Natural killer cell (primary cell): Measurements from ENCODE around the gene MAEA. TPM values are rescaled to one million over a fixed set of nuclear protein-coding genes. Genes with fewer than 3 reads are reported as not detected.

Experiments
- ATAC-seq, 3 donors: fragments of 150-1000 bp in 2 of 3; fragments of 200-7000 bp in 1 of 3; cut with Tn5 transposase; 1 replicate in 1 of 3; 2 replicates in 2 of 3; pipeline ENCODE4 v1.10.0; 2021; ENCODE audit warnings: mild to moderate bottlenecking in 2 of 3, moderate library complexity in 2 of 3
- DNase-seq, 2 donors: peaks; one replicate each; pipeline versions ENCODE4 v3.0.0 to v3.0.0-alpha.2; 2013 to 2021; ENCODE audit warnings: mixed read lengths in 1 of 2
- H3K27ac ChIP-seq: one replicate; pipeline ENCODE4 v1.5.1; 2013; ENCODE audit warnings: mild to moderate bottlenecking, low read length
- H3K27me3 ChIP-seq: one replicate; pipeline ENCODE4 v1.6.1; 2013; ENCODE audit warnings: low read length; ENCODE audit not compliant: control insufficient read depth, insufficient read depth
- H3K36me3 ChIP-seq: one replicate; pipeline ENCODE4 v1.6.1; 2013; ENCODE audit warnings: low read length; ENCODE audit not compliant: control insufficient read depth, insufficient read depth
- H3K4me1 ChIP-seq: one replicate; pipeline ENCODE4 v1.6.1; 2013; ENCODE audit warnings: low read length; ENCODE audit not compliant: control insufficient read depth, insufficient read depth
- H3K4me3 ChIP-seq: one replicate; pipeline ENCODE4 v1.5.1; 2013; ENCODE audit warnings: low read length
- H3K9me3 ChIP-seq: one replicate; pipeline ENCODE4 v1.6.1; 2013; ENCODE audit warnings: low read length; ENCODE audit not compliant: control insufficient read depth, insufficient read depth
- H3K27ac Mint-ChIP-seq, 2 donors: one replicate each; pipeline ENCODE4 v1.8.0; 2022; ENCODE audit warnings: mild to moderate bottlenecking in 2 of 2, mixed read lengths in 2 of 2, moderate library complexity in 1 of 2
- H3K27me3 Mint-ChIP-seq, 2 donors: one replicate each; pipeline ENCODE4 v1.8.0; 2022; ENCODE audit warnings: low read depth in 2 of 2, mixed read lengths in 2 of 2
- H3K36me3 Mint-ChIP-seq: one replicate; pipeline ENCODE4 v1.8.0; 2022; ENCODE audit warnings: mixed read lengths
- H3K4me1 Mint-ChIP-seq, 2 donors: one replicate each; pipeline ENCODE4 v1.8.0; 2022; ENCODE audit warnings: mixed read lengths in 2 of 2
- H3K4me3 Mint-ChIP-seq: one replicate; pipeline ENCODE4 v1.8.0; 2022; ENCODE audit warnings: mild to moderate bottlenecking, moderate library complexity, mixed read lengths
- H3K9me3 Mint-ChIP-seq, 2 donors: one replicate each; pipeline ENCODE4 v1.8.0; 2022; ENCODE audit warnings: mixed read lengths in 2 of 2
- CTCF ChIP-seq: fragments of 200-600 bp; IDR thresholded peaks from one replicate; pipeline ENCODE4 v1.8.0; 2022; ENCODE audit warnings: antibody characterized with exemption
- WGBS: methylation state at CpG from one replicate; pipeline ENCODE4 v1.1.7; 2013; ENCODE audit warnings: missing lambda C conversion rate; ENCODE audit not compliant: insufficient coverage; 5-methylcytosine and 5-hydroxymethylcytosine counted together
- intact Hi-C: fragments of 100-400 bp; cut with micrococcal nuclease; formaldehyde crosslinking; loops from one replicate; pipeline ENCODE4 v1.14.2; 2022
- total RNA-seq, 4 donors: library from RNA; stranded (reverse); fragments of 120-200 nt in 1 of 4; gene quantifications; one replicate each; pipeline versions ENCODE4 v1.2.3 to v1.2.4, GENCODE V29; 2013 to 2022

MAEA gene
- total RNA-seq, 3 donors from 2014 or later (not counting 1 experiment from before 2014, with no cell fraction given), result 63.5 to 89.2 (median 64.0) TPM

GRCh38 chr4:1379801-1380331 lies 90.2 kb downstream of the MAEA start:
- Histone ChIP-seq H3K4me1 (no peaks in the 10 kb centered on the region), H3K27ac (no peak overlapping the region), H3K36me3 (peaks cover 11% of the 10 kb centered on the region), H3K27me3 (no peaks in the 10 kb centered on the region), H3K9me3 (no peaks in the 10 kb centered on the region), H3K4me3 (no peak overlapping the region)
- Mint-ChIP-seq H3K4me3 (no peak overlapping the region), H3K27ac (no peak overlapping the region), H3K4me1 (no peaks in the 10 kb centered on the region), H3K27me3 (no peaks in the 10 kb centered on the region), H3K36me3 (no peaks in the 10 kb centered on the region), H3K9me3 (no peaks in the 10 kb centered on the region)
- WGBS, result 90% methylated on average over 21 of the region's 31 CpGs
- ATAC-seq (no peak), DNase-seq (no peak)
- intact Hi-C loops, result no loop called here
- no peak for TF ChIP-seq CTCF

GRCh38 chr4:1380368-1381151 lies 90.9 kb downstream of the MAEA start:
- no peaks in the 10 kb centered on the region for H3K9me3 Mint-ChIP-seq
- no peak for TF ChIP-seq CTCF
- H3K36me3 Mint-ChIP-seq, result no peaks in the 10 kb centered on the region

GRCh38 chr4:1381181-1381621 lies 91.5 kb downstream of the MAEA start:
- Mint-ChIP-seq H3K4me1 (no peaks in the 10 kb centered on the region), H3K9me3 (no peaks in the 10 kb centered on the region), H3K36me3 (no peaks in the 10 kb centered on the region), H3K4me3 (no peak overlapping the region), H3K27ac (no peak overlapping the region), H3K27me3 (no peaks in the 10 kb centered on the region)
- intact Hi-C loops, result no loop called here
- 95% methylated on average over 12 of the region's 12 CpGs for WGBS
- Histone ChIP-seq H3K9me3 (no peaks in the 10 kb centered on the region), H3K4me3 (no peak overlapping the region), H3K36me3 (peaks cover 8% of the 10 kb centered on the region), H3K4me1 (no peaks in the 10 kb centered on the region), H3K27me3 (no peaks in the 10 kb centered on the region), H3K27ac (no peak overlapping the region)
- ATAC-seq (no peak), DNase-seq (no peak)
- TF ChIP-seq CTCF, result no peak

More at GRCh38 chr4:1380368-1381151, 90.9 kb downstream of the MAEA start:
- no peaks in the 10 kb centered on the region for H3K27me3 ChIP-seq
- no peaks in the 10 kb centered on the region for H3K4me1 ChIP-seq
- WGBS, result 90% methylated on average over 36 of the region's 36 CpGs
- no peak overlapping the region for H3K4me3 ChIP-seq
- intact Hi-C loops, result no loop called here
- DNase-seq (no peak), ATAC-seq (no peak)
- H3K4me3 Mint-ChIP-seq, result no peak overlapping the region
- no peaks in the 10 kb centered on the region for H3K9me3 ChIP-seq
- H3K27ac Mint-ChIP-seq, result no peak overlapping the region
- H3K4me1 Mint-ChIP-seq, result no peaks in the 10 kb centered on the region
- H3K27me3 Mint-ChIP-seq, result no peaks in the 10 kb centered on the region
- H3K36me3 ChIP-seq, result peaks cover 7% of the 10 kb centered on the region
- H3K27ac ChIP-seq, result no peak overlapping the region
